Fibroblast of mammary gland (primary cell): ENCODE measurements around the gene WNT11.

ENCODE experiments used
- DNase-seq: peaks from one replicate; pipeline ENCODE4 v3.0.0-alpha.2; 2010; ENCODE audit warnings: low read depth
- H3K4me3 ChIP-seq: 2 replicates; pipeline ENCODE4 v1.5.1; 2011; ENCODE audit warnings: low read depth, mild to moderate bottlenecking, low read length, moderate library complexity; ENCODE audit not compliant: control insufficient read depth
- CTCF ChIP-seq: conservative IDR thresholded peaks from 2 replicates; pipeline ENCODE4 v1.5.1; 2011; ENCODE audit warnings: low read depth, low read length, inconsistent platforms; ENCODE audit not compliant: control insufficient read depth, insufficient read depth

WNT11 gene

DNA sequence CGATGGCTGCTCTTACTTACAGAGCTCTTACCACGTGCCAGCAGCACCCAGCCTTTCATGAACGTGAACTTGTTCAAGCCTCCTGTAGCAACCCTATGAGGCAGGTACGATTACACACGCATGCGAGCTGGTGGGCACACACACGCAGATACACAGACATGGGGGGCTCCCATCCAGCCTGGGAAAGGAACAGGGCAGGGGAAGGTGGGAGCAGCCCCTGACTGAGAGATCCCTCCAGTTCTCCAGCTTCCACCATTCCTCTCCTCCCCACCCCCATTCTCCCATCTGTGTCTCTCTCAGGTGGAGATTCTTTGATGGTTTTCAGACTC, 37.6 kb upstream of the WNT11 start:
- DNase-seq = no peak
- H3K4me3 ChIP-seq = no peak overlapping the region
- no peak for TF ChIP-seq CTCF

DNA sequence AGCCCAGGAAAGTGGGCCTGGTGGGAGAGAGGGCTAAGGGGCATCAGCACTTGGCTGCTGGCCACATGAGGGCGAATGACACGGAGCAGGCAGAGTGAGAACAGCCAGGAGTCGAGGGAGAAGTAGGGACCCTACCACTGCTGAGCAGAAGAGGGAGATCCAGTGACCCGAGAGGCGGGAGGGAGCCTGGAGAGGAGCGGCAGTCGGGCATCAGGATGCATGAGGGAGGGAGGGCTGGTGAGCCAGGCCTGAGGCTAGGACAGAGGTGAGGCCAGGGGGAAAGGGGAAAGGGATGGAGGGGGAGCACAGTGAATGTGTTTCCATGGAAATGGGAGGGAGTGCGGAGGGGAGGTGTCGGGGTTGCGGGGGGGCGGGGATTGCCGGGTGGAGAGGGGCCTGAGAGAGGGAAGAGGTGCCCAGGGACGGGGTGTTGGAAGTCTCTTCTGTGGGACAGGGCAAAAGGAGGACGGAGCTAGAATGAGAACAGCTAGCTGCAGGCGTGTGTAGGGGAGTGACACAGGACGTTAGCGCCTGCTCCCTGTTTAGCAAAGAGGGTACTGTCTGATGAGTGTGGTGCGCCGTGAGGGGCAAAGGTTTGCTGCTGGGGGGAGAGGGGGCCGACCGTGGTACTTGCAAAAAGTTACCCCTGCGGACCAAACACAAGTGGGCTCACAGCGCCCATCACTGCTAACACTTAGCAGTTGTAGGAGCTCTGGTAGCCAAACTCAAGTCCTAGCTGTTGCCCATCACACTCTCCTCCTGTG, 37.1 kb upstream of the WNT11 start:
- TF ChIP-seq CTCF = no peak
- DNase-seq = no peak
- H3K4me3 ChIP-seq = no peak overlapping the region

- TF ChIP-seq CTCF = no peak
- DNase-seq = no peak
- H3K4me3 ChIP-seq = no peak overlapping the region
Observed at GRCh38 chr11:76242004-76242779, 35.9 kb upstream of the WNT11 start.

DNA sequence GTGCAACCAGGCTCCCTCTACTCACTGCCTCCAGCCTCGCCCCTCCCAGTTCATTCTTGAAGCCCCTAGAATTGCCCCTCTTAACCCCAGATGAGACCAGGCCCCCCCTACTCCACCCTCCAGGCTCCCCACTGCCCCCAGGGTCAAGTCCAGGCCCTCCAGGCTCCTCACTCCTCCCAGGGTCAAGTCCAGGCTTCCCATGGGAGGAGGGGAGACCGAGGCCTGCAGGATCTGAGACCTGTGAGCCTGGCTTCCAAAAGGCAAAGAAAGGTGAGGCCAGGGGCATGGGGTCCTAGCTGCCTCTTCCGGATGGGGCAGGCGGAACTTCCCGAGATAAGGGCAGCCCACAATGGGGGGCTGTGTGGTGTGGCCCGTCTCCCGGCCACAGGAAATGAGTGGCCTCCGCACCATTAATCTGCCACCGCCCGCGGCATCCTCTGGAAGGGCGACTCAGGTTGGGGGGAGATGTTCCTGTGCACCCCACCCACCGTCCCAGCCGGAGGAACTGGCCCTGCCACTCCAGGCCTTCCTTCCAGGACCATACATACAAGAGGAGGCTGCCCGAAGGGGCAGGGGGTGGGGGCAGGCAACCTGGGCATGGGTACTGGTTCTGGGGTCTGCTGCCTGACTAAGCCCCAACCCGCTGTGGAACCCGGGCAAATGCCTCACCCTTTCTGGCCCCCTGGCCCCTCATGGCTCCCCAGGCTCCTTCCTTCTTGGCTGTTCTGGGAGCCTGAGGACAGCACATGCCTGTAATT, 35.1 kb upstream of the WNT11 start:
- DNase-seq = no peak
- H3K4me3 ChIP-seq = no peak overlapping the region
- TF ChIP-seq CTCF = no peak

- H3K4me3 ChIP-seq = no peak overlapping the region
- TF ChIP-seq CTCF = no peak
- no peak for DNase-seq
Observed at GRCh38 chr11:76240666-76241065, 34.4 kb upstream of the WNT11 start.

DNA sequence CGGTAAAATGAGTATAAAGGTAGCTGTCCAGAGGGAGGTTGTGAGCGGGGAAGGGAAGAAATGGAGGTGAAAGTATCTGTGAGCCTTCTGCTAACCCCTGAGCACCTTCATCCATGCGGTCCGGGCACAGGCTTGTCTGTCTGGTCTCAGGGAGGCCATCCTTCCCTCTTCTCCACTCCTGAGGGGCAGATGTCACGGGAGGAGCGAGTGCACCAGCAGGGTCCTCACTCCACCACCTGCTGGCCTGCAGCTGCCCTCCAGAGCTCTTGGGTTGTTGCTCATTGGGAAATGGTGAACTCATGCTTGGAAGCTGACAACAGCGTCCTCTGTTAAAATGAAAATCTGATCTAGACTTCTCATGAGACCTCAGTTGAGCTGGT, 33.8 kb upstream of the WNT11 start:
- no peak for TF ChIP-seq CTCF
- DNase-seq = no peak
- no peak overlapping the region for H3K4me3 ChIP-seq
